Activated T-cell treated with anti-CD3 and anti-CD28 coated beads, Interleukin-2, amount 50 U/mL, for 1 hour (primary cell): Measurements from ENCODE around the gene STARD5.
A peak's percentile ranks its signal among the peaks of the same experiment; 100 is the strongest.

Experiments used
- DNase-seq: peaks from one replicate; pipeline ENCODE4 v3.0.0-alpha.2; 2020

STARD5 gene

DNA sequence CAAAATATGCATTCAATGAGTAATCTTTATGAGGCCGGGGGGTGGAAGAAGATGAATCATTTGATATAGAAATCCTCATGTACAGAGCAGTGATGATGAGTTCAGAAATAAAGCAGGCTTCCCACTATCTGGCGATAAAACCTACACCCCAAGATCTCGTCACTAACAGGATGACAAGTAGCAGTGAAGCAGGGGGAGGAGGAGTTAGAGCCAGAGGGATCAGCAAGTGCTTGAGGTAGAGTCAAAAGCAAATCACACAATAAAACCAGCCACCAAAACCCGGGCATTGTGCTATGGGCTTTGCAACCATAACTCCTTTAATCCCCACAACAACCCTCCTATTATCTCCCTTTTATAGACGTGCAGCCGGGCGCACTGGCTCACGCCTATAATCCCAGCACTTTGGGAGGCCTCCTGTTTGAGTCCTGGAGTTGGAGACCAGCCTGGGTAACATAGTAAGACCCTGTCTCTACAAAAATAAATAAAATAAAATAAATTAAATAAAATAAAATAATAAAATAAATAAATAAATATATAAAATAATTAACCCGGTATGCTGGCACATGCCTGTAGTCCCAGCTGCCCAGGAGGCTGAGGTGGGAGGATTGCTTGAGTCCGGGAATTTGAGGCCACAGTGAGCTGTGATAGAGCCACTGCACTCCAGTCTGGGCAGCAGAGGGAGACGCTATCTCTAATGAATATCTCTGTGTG is 53.0 kb downstream of the STARD5 start:
- no peak for DNase-seq

DNA sequence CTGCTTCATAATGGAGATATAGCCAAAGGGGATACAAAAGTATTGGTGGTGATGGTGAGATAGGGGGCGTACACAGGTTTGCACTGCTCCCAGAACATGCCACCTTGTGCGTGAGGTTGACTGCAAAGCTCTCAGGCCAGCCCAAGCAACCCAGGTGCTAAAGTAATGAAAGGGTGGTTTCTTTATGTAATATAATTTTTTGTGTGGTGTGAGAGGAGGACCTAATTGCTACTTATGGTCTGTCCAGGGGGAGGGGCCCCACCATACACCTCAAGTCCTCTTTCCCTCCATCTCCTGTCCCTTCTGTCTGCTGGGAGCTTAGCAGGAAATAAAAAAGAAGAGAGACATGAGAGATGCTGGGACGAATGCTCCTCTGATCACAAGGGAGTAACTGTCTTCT is 53.8 kb downstream of the STARD5 start:
- no peak for DNase-seq

DNA sequence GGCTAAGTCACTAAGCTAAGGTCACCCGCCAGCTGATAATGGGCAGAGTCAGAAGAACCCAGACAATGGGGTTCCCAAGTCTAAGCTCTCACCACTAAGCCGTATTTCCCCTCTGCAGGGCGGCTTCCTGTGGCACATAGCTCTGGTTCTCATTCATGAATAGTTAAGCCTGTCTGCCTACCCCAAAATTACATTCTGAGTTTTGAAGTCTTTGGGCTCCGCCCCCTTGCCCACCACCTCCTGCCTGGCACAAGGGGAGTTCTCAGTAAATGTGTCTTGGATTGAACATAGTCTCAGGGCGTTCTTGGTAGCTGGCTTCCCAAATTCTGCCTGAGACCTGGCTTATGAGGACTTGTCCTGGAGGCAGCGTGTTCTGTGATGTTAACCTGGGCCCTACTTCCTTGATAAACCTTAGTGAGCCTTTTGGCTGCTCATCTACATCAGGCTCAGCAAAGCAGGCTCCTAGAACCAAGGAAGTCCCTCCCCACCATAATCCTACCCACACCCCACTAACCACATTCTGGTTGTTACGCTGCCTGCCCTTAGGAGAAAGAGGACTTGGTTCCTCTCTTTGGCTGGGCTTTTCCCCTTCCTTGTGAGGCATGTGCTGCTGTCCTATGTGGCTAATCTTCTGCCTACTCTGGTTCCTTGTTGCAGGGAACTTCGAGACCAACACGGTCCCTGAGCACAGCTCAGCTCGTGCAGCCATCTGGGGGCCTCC is 54.9 kb downstream of the STARD5 start:
- no peak for DNase-seq

GRCh38 chr15:81268340-81268739 is 55.6 kb downstream of the STARD5 start:
- DNase-seq: no peak

DNA sequence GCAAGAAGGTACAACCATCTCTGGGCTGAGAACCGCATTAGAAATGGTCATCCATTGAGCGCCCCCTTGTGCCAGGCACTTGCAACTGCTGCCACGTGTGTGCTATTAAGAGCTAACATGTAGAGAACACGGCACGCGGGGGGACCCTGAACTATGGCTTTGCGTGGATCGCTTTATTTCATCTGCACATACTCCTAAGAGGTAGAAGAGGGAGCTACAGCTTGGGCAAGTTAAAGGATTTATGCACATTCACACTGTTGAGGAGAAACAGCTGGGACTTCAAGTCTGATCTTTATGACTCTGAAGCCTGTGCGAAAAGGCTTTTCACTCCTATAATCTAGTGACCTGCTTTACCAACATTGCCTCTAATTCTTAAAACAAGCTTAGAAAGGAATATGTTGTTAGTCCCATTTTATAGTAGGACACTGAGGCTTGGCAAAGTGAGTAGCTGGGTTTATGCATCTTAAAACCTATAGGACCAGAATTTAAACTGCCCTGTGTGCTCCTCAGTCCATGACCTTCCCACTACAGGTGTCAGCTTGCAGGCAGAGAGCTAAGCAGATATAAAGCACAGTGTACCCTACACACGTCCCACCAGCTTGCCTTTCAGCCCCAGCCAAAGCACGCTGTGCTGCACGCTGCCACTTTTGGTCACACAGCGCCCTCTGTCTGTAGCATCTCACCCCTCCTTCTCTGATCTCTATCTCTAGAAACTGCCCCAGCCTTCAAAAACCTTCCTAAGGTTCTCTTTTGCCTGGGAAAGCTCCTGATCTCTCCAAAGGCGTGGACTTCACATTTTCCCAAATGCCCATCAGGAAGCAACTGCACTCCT is 57.8 kb downstream of the STARD5 start:
- peak; percentile 82 for DNase-seq

GRCh38 chr15:81265256-81265943 is 58.5 kb downstream of the STARD5 start:
- DNase-seq: no peak

GRCh38 chr15:81264072-81264857 is 59.7 kb downstream of the STARD5 start:
- DNase-seq: no peak

DNA sequence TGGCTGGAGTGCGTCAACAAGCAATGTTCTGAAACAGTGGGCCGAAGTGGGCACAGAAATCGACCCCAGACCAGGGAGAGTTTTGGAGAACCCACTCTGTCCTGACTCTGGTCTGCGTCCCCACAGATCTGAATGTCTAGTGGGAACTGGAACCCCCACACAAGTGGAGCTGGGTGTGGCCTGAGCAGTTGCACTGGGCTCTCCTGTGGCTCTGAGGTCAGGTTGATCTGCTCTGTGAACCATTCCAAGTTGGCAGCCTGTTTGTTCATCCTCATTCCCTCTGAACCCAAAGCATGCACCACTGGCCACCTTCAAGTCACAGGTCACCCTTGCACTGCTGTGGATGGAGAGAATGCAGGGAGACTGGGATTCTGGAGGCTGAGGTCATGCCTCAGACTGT is 60.5 kb downstream of the STARD5 start:
- no peak for DNase-seq

DNA sequence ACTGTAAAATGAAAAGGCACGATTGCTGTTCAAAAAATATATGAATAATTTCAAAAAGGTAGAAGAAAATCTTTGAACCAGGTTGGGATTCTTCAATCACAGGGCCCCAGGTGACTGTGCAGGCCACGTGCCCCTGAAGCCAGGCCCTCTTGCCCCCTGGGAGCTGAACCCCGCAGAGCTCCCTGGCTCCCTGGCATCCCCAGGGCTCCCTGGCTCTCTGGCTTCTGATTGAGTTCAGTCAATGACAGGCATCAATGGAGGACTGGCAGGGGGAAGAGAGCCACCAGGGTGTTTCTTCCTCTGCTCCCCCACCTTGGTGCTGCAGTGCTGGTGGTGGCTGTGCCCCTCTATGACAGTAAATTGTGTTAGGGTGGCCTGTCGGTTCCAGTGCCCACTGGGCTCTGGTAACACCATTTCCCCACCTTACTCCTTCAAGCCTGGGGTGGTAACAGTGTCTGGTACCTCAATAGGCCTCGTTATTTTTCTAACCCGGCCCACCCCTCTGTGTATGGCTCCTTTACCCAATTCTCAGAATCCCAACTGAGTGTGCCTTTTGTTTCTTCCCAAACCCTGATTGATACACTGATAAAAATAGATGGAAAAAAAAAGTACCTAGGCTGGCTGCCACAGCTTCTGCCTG is 62.6 kb downstream of the STARD5 start:
- DNase-seq: no peak

DNA sequence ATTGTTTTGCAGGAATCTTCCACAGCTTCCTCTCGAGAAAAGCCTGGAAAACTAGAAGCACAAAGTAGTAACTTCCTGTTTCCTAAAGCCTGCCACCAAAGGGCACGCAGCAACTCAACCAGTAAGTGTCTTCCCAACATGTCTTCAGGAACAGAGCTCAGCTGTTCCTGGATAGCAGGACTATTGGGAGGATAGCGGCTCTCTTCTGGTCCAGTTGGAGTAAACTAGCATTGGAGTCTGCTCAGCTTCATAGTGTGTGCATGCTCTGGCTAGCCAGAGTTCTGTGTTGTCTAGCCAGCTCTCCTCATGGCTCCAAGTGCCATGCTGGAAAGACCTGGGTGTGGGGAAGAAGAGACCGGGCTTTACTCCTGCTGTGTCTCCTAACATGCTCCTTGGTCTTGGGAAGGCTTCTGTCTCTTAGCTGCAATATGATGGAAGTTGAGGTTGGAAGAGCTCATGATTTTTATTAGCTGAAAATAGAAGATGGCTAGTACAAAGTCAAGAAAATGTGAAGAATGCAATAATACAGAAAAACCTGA is 64.1 kb downstream of the STARD5 start:
- DNase-seq: no peak
